K562 (cell line): ENCODE results near the gene CABP2.
"Not testable (repeated sequence)": the region's sequence is repeated elsewhere in the genome, so short reads cannot be mapped to it uniquely, and the experiment has no call there.

Source experiments
- RFX5 ChIP-seq: IDR thresholded peaks from 2 replicates; pipeline ENCODE4 v1.6.1; 2011; ENCODE audit warnings: low read depth, mild to moderate bottlenecking, improper control_type of control experiment, low read length
- SAFB ChIP-seq: fragments of 200-400 bp; formaldehyde crosslinking; IDR thresholded peaks from 2 replicates; pipeline ENCODE4 v1.6.1; 2017; ENCODE audit warnings: low read depth, low read length, borderline replicate concordance
- SRSF1 ChIP-seq: fragments of 200-400 bp; formaldehyde crosslinking; IDR thresholded peaks from 2 replicates; pipeline ENCODE4 v1.6.1; 2017; ENCODE audit warnings: mild to moderate bottlenecking, low read depth, low read length, moderate library complexity
- ZNF830 ChIP-seq: fragments of 250-450 bp; sonication (Bioruptor Pico); IDR thresholded peaks from 2 replicates; pipeline ENCODE4 v1.5.0; 2021; ENCODE audit warnings: mild to moderate bottlenecking
- TF ChIP-seq, protein P1 (sequence below): fragments of 450-650 bp; IDR thresholded peaks from one replicate; pipeline ENCODE4 v1.6.1; 2018; ENCODE audit warnings: mild to moderate bottlenecking, moderate library complexity; ENCODE audit not compliant: partially characterized antibody
- TF ChIP-seq, protein P2 (sequence below), 3 experiments: IDR thresholded peaks in 2 of 3; conservative IDR thresholded peaks in 1 of 3; 2 replicates each; pipeline ENCODE4 v1.5.1; 2011 to 2012; ENCODE audit warnings: low read length in 3 of 3, mild to moderate bottlenecking in 3 of 3, control low read depth in 2 of 3, improper control_type of control experiment in 1 of 3, inconsistent platforms in 1 of 3, low read depth in 1 of 3, mixed read lengths in 1 of 3, moderate library complexity in 1 of 3; ENCODE audit not compliant: insufficient read depth in 2 of 3

DNA sequence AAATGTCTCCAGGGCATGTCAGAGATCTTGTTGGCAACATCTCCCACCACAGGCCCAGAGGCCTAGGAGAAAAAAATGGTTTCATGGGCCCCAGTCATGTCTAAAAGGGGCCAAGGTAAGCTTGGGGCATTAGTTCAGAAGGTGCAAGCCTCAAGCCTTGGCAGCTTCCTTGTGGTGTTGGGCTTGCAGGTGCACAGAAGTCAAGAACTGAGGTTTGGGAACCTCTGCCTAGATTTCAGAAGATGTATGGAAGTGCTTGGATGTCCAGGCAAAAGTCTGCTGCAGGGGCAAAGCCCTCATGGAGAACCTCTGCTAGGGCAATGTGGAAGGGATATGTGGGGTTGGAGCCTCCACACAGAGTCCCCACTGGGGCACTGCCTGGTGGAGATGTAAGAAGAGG lies 28.5 kb upstream of the CABP2 start:
- TF ChIP-seq SAFB; SRSF1; RFX5; ZNF830 (CRISPR knock-in tag): not testable (repeated sequence)
- TF ChIP-seq, protein P1, sequence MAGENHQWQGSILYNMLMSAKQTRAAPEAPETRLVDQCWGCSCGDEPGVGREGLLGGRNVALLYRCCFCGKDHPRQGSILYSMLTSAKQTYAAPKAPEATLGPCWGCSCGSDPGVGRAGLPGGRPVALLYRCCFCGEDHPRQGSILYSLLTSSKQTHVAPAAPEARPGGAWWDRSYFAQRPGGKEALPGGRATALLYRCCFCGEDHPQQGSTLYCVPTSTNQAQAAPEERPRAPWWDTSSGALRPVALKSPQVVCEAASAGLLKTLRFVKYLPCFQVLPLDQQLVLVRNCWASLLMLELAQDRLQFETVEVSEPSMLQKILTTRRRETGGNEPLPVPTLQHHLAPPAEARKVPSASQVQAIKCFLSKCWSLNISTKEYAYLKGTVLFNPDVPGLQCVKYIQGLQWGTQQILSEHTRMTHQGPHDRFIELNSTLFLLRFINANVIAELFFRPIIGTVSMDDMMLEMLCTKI: not testable (repeated sequence)
- TF ChIP-seq, protein P2, sequence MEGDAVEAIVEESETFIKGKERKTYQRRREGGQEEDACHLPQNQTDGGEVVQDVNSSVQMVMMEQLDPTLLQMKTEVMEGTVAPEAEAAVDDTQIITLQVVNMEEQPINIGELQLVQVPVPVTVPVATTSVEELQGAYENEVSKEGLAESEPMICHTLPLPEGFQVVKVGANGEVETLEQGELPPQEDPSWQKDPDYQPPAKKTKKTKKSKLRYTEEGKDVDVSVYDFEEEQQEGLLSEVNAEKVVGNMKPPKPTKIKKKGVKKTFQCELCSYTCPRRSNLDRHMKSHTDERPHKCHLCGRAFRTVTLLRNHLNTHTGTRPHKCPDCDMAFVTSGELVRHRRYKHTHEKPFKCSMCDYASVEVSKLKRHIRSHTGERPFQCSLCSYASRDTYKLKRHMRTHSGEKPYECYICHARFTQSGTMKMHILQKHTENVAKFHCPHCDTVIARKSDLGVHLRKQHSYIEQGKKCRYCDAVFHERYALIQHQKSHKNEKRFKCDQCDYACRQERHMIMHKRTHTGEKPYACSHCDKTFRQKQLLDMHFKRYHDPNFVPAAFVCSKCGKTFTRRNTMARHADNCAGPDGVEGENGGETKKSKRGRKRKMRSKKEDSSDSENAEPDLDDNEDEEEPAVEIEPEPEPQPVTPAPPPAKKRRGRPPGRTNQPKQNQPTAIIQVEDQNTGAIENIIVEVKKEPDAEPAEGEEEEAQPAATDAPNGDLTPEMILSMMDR (IDR thresholded peaks at IDR 0.05 in 2 of 3, conservative IDR thresholded peaks at IDR 0.05 in 1 of 3; ENCODE audit: insufficient read depth in 2 of 3, low read depth in 1 of 3, low read length in 3 of 3): not testable (repeated sequence)
